ENCODE data around the gene FDXR. TPM values are rescaled to one million over a fixed set of nuclear protein-coding genes. Genes with fewer than 3 reads are reported as not detected.

The FDXR gene
- polyA plus RNA-seq, 4 donors, result 4.1 to 11.6 (median 9.2) TPM

GRCh38 chr17:74840989-74841666, 31.7 kb downstream of the FDXR start:
- DNase-seq (ENCODE audit: low read depth in 4 of 4, low spot score in 2 of 4), result no peak

- DNase-seq (ENCODE audit: low read depth in 4 of 4, low spot score in 2 of 4), result no peak
Observed at GRCh38 chr17:74839990-74840852, 32.6 kb downstream of the FDXR start.

- DNase-seq (ENCODE audit: low read depth in 4 of 4, low spot score in 2 of 4), result no peak
Observed at GRCh38 chr17:74838274-74838673, 34.5 kb downstream of the FDXR start.

- no peak for DNase-seq (ENCODE audit: low read depth in 4 of 4, low spot score in 2 of 4)
Observed at GRCh38 chr17:74836691-74837467, 35.9 kb downstream of the FDXR start.

GRCh38 chr17:74836191-74836590, 36.6 kb downstream of the FDXR start:
- no peak for DNase-seq (ENCODE audit: low read depth in 4 of 4, low spot score in 2 of 4)

GRCh38 chr17:74833501-74834377, 39.1 kb downstream of the FDXR start:
- no peak for DNase-seq (ENCODE audit: low read depth in 4 of 4, low spot score in 2 of 4)

GRCh38 chr17:74832421-74832820, 40.4 kb downstream of the FDXR start:
- no peak for DNase-seq (ENCODE audit: low read depth in 4 of 4, low spot score in 2 of 4)

- no peak for DNase-seq (ENCODE audit: low read depth in 4 of 4, low spot score in 2 of 4)
Observed at GRCh38 chr17:74831444-74832146, 41.2 kb downstream of the FDXR start.

GRCh38 chr17:74830861-74831260, 41.9 kb downstream of the FDXR start:
- DNase-seq (ENCODE audit: low read depth in 4 of 4, low spot score in 2 of 4), result no peak

GRCh38 chr17:74827800-74828199, 45.0 kb downstream of the FDXR start:
- DNase-seq (ENCODE audit: low read depth in 4 of 4, low spot score in 2 of 4), result no peak

- DNase-seq (ENCODE audit: low read depth in 4 of 4, low spot score in 2 of 4), result no peak
Observed at GRCh38 chr17:74825952-74826719, 46.7 kb downstream of the FDXR start.

- DNase-seq (ENCODE audit: low read depth in 4 of 4, low spot score in 2 of 4), result no peak
Observed at GRCh38 chr17:74824961-74825627, 47.7 kb downstream of the FDXR start.

- DNase-seq (ENCODE audit: low read depth in 4 of 4, low spot score in 2 of 4), result no peak
Observed at GRCh38 chr17:74822939-74823367, 49.8 kb downstream of the FDXR start.

- DNase-seq (ENCODE audit: low read depth in 4 of 4, low spot score in 2 of 4), result no peak
Observed at GRCh38 chr17:74822335-74822938, 50.4 kb downstream of the FDXR start.

GRCh38 chr17:74821655-74822334, 51.0 kb downstream of the FDXR start:
- DNase-seq (ENCODE audit: low read depth in 4 of 4, low spot score in 2 of 4), result no peak

- no peak for DNase-seq (ENCODE audit: low read depth in 4 of 4, low spot score in 2 of 4)
Observed at GRCh38 chr17:74819801-74820436, 52.9 kb downstream of the FDXR start.

Data from left renal cortex interstitium (tissue), 4 donors.